ENCODE results near the gene TLE3. TPM values are rescaled to one million over a fixed set of nuclear protein-coding genes. Genes with fewer than 3 reads are reported as not detected.
A peak's percentile ranks its signal among the peaks of the same experiment; 100 is the strongest.

The TLE3 gene
- total RNA-seq, 3 donors from 2014 or later, result 67.0 to 73.9 (median 73.4) TPM

DNA sequence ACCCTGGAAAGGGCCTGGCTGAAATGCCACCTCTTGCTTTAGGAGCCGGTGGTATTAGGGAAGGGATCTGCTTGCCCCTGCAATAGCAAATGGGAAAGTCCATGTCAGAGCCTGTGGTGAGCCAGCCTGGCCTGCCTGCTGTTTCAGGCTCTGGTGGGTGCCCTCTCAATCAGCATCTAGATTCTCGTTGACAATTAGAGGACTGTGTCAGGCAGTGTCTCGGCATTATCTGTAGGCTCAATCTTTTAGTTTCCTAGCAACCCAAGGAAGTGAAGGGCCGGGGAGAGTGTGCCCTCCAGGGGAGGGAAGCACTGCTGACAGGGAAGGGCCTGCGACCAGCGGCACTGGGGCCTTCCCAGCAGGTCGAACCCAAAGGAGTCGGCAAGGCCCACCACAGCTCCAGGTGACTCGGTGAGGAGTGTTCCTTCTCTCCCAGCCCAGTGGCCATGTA lies 42.1 kb downstream of the TLE3 start:
- Histone ChIP-seq H3K4me1 (no peaks in the 10 kb centered on the region), H3K27ac (no peak overlapping the region), H3K4me3 (no peak overlapping the region), H3K36me3 (peaks cover 36% of the 10 kb centered on the region), H3K27me3 (no peaks in the 10 kb centered on the region), H3K9me3 (no peaks in the 10 kb centered on the region)
- no peak for TF ChIP-seq POLR2A (IDR thresholded peaks at IDR 0.05)
- DNase-seq (ENCODE audit: low spot score in 2 of 2), result peak in 1 of 2 donors; percentile 53
- intact Hi-C loops (cut with DNase I; ENCODE audit: low total_unique reads), result no loop called here

DNA sequence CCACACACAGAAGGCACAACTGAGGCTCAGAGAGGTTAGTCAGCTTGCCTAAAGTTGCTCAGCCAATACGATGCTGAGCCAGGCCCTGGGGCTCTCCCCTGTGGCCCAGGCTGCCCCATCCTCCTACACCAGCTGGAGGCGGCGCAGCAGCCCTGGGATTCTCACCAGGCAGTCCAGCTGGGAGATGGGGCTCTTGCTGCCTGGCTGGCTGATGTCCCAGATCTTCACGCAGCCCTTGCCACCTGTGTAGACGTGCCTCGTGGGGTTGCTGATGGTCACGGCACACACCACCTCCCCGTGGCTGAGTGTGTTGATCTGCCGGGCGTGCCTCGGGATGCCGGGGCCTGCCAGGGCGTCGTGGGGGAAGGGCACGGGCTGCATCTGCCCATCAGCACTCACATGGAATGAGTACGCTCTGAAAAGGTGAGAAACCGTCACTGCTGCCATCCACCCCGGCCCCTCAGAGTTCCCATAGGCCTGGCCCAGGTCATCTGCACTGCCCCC lies 42.8 kb downstream of the TLE3 start:
- Histone ChIP-seq H3K36me3 (peaks cover 38% of the 10 kb centered on the region), H3K4me3 (no peak overlapping the region), H3K4me1 (no peaks in the 10 kb centered on the region), H3K9me3 (no peaks in the 10 kb centered on the region), H3K27ac (no peak overlapping the region), H3K27me3 (no peaks in the 10 kb centered on the region)
- no peak for TF ChIP-seq POLR2A (IDR thresholded peaks at IDR 0.05)
- TF ChIP-seq POLR2AphosphoS5 (IDR thresholded peaks at IDR 0.05), result no peak
- TF ChIP-seq, protein P1, sequence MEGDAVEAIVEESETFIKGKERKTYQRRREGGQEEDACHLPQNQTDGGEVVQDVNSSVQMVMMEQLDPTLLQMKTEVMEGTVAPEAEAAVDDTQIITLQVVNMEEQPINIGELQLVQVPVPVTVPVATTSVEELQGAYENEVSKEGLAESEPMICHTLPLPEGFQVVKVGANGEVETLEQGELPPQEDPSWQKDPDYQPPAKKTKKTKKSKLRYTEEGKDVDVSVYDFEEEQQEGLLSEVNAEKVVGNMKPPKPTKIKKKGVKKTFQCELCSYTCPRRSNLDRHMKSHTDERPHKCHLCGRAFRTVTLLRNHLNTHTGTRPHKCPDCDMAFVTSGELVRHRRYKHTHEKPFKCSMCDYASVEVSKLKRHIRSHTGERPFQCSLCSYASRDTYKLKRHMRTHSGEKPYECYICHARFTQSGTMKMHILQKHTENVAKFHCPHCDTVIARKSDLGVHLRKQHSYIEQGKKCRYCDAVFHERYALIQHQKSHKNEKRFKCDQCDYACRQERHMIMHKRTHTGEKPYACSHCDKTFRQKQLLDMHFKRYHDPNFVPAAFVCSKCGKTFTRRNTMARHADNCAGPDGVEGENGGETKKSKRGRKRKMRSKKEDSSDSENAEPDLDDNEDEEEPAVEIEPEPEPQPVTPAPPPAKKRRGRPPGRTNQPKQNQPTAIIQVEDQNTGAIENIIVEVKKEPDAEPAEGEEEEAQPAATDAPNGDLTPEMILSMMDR (IDR thresholded peaks at IDR 0.05), result no peak
- peak in 1 of 2 donors; percentile 44 for DNase-seq (ENCODE audit: low spot score in 2 of 2)
- intact Hi-C loops (cut with DNase I; ENCODE audit: low total_unique reads), result no loop called here

DNA sequence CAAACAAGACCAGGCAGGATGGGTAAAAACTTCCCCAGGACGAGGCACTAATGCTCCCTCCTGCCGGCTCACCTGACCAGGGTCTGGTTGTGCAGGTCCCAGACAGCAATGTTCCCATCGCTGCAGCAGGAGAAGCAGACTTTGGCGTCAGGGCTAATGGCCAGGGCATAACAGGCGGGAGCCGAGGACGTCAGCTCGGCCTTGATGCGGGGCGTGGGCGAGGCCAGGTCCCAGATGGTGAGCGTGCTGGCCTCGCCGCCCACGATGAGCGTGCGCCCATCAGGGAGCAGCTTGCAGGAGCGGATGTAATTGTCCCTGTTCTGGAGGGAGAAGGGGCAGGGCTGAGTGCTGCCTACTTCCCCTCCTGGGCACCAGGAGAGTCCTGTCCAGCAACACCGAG lies 43.4 kb downstream of the TLE3 start:
- intact Hi-C loops (cut with DNase I; ENCODE audit: low total_unique reads), result no loop called here
- TF ChIP-seq POLR2A (IDR thresholded peaks at IDR 0.05) (no peak), POLR2AphosphoS5 (IDR thresholded peaks at IDR 0.05) (no peak)
- TF ChIP-seq, protein P1 (IDR thresholded peaks at IDR 0.05), result no peak
- peak in 1 of 2 donors; percentile 40 for DNase-seq (ENCODE audit: low spot score in 2 of 2)
- H3K4me3 ChIP-seq, result no peak overlapping the region
- no peaks in the 10 kb centered on the region for H3K4me1 ChIP-seq
- peaks cover 33% of the 10 kb centered on the region for H3K36me3 ChIP-seq
- H3K27me3 ChIP-seq, result no peaks in the 10 kb centered on the region
- no peak overlapping the region for H3K27ac ChIP-seq
- no peaks in the 10 kb centered on the region for H3K9me3 ChIP-seq

DNA sequence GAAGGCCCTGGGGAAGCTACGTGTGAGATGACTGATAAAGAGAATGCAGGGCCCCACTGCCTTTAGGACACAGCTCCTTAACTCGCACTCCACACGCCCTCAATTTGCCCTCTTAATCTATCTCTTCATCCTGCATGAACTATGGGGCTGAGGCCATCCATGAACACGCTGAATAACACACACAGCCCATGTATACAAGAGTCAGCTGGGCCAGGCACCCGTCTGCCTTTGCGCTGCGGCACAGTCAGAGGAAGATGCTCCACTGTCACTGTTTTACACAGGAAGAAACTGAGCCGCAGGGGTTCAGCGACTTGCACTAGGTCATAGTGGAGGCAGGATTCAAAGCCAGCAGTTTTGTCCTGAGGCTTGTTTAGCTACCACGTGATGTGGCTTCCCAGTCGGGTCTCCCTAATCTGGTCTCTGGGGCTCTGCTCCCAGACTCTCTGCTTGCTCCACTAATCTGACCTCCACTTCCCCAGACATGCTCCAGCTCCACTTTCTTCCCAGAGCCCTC lies 43.9 kb downstream of the TLE3 start:
- Histone ChIP-seq H3K4me1 (no peaks in the 10 kb centered on the region), H3K4me3 (no peak overlapping the region), H3K36me3 (peaks cover 30% of the 10 kb centered on the region), H3K27me3 (no peaks in the 10 kb centered on the region), H3K27ac (no peak overlapping the region), H3K9me3 (no peaks in the 10 kb centered on the region)
- TF ChIP-seq, protein P1 (IDR thresholded peaks at IDR 0.05), result no peak
- no peak for TF ChIP-seq POLR2AphosphoS5 (IDR thresholded peaks at IDR 0.05)
- TF ChIP-seq POLR2A (IDR thresholded peaks at IDR 0.05), result no peak
- DNase-seq (ENCODE audit: low spot score in 2 of 2), result peak in 1 of 2 donors; percentile 34
- intact Hi-C loops (cut with DNase I; ENCODE audit: low total_unique reads), result no loop called here

DNA sequence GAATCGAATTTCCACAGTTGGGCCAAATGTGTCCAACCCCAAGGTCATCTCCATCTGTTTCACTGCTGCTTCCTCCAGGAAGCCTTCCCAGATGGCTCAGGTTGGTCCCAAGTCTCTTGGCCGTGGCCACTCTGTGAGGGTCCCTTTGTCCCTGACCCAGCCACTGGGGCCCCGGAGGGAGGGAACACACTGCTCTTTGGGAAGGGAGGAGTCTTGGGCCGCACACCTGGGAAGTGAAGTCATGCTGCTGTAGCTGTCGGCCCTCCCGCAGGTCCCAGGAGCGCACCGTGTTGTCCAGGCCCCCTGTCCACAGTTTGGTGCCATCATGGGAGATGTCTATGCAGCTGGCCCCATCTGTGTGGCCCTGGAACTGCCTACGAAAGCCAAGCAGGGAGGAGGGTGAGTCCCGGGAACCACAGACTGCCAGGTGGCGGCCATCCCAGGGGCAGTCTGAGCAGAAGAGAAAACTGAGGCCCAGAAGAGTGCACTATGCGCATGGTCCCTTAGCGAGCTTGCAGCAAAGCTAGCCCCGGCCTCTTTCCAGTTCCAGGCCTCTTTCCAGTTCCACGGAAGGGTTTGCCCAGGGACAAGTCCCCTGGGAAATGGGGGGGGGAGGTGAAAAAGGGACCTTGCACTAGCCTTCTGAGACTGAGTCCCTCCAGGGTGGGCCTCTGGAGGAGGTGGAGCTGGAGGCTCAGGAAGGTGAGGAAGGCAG lies 44.6 kb downstream of the TLE3 start:
- DNase-seq (ENCODE audit: low spot score in 2 of 2), result peak in 1 of 2 donors; percentile 46
- TF ChIP-seq, protein P1 (IDR thresholded peaks at IDR 0.05), result no peak
- TF ChIP-seq POLR2A (IDR thresholded peaks at IDR 0.05), result no peak
- no peak for TF ChIP-seq POLR2AphosphoS5 (IDR thresholded peaks at IDR 0.05)
- H3K9me3 ChIP-seq, result no peaks in the 10 kb centered on the region
- peaks cover 28% of the 10 kb centered on the region for H3K36me3 ChIP-seq
- no peak overlapping the region for H3K4me3 ChIP-seq
- H3K4me1 ChIP-seq, result no peaks in the 10 kb centered on the region
- intact Hi-C loops (cut with DNase I; ENCODE audit: low total_unique reads), result no loop called here
- no peaks in the 10 kb centered on the region for H3K27me3 ChIP-seq
- no peak overlapping the region for H3K27ac ChIP-seq
